RWPE2 (cell line): ENCODE measurements around the gene TTYH2.

Experiments used
- ATAC-seq: fragments of 200-7000 bp; cut with Tn5 transposase; 3 replicates; pipeline ENCODE4 v1.9.1; 2021; ENCODE audit warnings: low read depth
- DNase-seq: peaks from one replicate; pipeline ENCODE4 v3.0.0-alpha.2; 2020; ENCODE audit warnings: low spot score
- H3K27ac ChIP-seq: fragments of 450-650 bp; 2 replicates; pipeline ENCODE4 v1.5.1; 2017; ENCODE audit warnings: mild to moderate bottlenecking; ENCODE audit not compliant: poor library complexity, severe bottlenecking
- H3K27me3 ChIP-seq: fragments of 250-450 bp; sonication (Bioruptor Pico); 2 replicates; pipeline ENCODE4 v1.5.1; 2021; ENCODE audit warnings: mild to moderate bottlenecking, moderate library complexity; ENCODE audit not compliant: insufficient read depth, poor library complexity, severe bottlenecking
- H3K36me3 ChIP-seq: fragments of 250-450 bp; sonication (Bioruptor Pico); 2 replicates; pipeline ENCODE4 v1.5.1; 2020; ENCODE audit warnings: low read depth, mild to moderate bottlenecking, moderate library complexity
- H3K4me1 ChIP-seq: fragments of 250-450 bp; sonication (Bioruptor Pico); 2 replicates; pipeline ENCODE4 v1.5.1; 2021; ENCODE audit warnings: mild to moderate bottlenecking, moderate library complexity; ENCODE audit not compliant: insufficient read depth, poor library complexity, severe bottlenecking
- H3K4me3 ChIP-seq: fragments of 250-450 bp; sonication (Bioruptor Pico); 2 replicates; pipeline ENCODE4 v1.5.1; 2021; ENCODE audit warnings: mild to moderate bottlenecking, moderate library complexity; ENCODE audit not compliant: severe bottlenecking
- H3K9me3 ChIP-seq: fragments of 250-450 bp; sonication (Bioruptor Pico); 2 replicates; pipeline ENCODE4 v1.5.1; 2021; ENCODE audit warnings: mild to moderate bottlenecking, moderate library complexity; ENCODE audit not compliant: severe bottlenecking
- TF ChIP-seq, protein P1 (sequence below): fragments of 450-650 bp; IDR thresholded peaks from one replicate; pipeline ENCODE4 v1.5.1; 2017; ENCODE audit warnings: mild to moderate bottlenecking, moderate library complexity; ENCODE audit not compliant: poor library complexity, severe bottlenecking

The TTYH2 gene

DNA sequence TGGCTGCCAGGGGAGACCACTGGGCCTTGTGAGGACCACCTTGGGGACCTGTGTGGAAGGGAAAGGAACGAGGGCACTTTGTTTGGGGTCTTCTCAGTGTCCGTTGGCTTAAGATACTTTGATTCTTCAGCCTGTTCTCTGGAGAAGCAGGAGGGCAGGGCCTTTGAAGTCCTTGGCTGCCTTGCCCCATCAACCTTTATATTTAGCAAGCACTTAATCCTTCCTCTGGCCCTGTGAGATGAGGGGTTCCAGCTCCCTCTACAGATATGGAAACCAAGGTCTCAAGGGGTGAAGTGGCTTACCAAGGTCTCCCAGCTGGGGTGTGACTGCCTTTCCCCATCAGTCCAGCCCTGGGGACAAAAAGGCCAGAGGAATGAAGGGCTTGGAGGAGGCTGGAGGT lies 28.5 kb downstream of the TTYH2 start:
- no peak overlapping the region for H3K27ac ChIP-seq
- no peaks in the 10 kb centered on the region for H3K27me3 ChIP-seq
- ATAC-seq: no peak
- no peak overlapping the region for H3K4me3 ChIP-seq
- H3K9me3 ChIP-seq: no peaks in the 10 kb centered on the region
- H3K36me3 ChIP-seq: no peaks in the 10 kb centered on the region
- no peak for DNase-seq
- TF ChIP-seq, protein P1, sequence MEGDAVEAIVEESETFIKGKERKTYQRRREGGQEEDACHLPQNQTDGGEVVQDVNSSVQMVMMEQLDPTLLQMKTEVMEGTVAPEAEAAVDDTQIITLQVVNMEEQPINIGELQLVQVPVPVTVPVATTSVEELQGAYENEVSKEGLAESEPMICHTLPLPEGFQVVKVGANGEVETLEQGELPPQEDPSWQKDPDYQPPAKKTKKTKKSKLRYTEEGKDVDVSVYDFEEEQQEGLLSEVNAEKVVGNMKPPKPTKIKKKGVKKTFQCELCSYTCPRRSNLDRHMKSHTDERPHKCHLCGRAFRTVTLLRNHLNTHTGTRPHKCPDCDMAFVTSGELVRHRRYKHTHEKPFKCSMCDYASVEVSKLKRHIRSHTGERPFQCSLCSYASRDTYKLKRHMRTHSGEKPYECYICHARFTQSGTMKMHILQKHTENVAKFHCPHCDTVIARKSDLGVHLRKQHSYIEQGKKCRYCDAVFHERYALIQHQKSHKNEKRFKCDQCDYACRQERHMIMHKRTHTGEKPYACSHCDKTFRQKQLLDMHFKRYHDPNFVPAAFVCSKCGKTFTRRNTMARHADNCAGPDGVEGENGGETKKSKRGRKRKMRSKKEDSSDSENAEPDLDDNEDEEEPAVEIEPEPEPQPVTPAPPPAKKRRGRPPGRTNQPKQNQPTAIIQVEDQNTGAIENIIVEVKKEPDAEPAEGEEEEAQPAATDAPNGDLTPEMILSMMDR: no peak
- H3K4me1 ChIP-seq: no peaks in the 10 kb centered on the region

DNA sequence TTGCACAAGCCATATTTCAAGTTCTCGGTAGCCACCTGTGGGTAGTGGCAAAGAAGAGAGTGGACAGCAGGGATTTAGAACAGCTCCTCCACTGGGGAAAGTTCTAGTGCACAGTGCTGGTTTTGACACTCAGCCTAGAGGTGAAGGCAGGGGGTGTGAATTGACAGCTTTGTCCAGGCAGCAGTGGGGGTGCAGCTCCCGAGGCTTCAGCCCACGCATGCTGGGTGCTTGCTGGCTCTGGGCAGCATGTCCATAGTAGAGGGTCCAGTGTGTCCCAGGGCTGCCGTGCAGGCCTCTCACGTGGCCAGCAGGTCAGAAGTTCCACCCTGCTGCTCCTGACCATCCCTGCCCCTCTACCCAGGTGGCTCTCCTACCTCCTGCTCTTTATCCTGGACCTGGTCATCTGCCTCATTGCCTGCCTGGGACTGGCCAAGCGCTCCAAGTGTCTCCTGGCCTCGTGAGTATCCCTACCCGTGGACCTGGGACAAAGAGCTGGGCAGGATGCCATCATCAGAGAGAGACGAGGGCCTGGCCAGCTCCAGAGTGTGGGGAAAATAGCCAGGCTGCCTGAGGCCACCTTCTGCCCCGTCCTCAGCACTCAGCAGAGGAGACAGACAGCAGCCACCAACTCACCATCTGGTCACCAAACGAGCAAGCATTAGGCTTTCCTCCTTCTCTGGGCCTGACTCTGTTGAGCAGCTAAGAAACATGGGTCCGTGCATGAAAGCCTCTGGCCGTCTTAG lies 29.8 kb downstream of the TTYH2 start:
- Histone ChIP-seq H3K36me3 (no peaks in the 10 kb centered on the region), H3K27ac (no peak overlapping the region), H3K4me3 (no peak overlapping the region), H3K4me1 (no peaks in the 10 kb centered on the region), H3K27me3 (no peaks in the 10 kb centered on the region), H3K9me3 (no peaks in the 10 kb centered on the region)
- ATAC-seq (no peak), DNase-seq (peak; percentile 34)
- TF ChIP-seq, protein P1: no peak

- Histone ChIP-seq H3K27me3 (no peaks in the 10 kb centered on the region), H3K4me1 (no peaks in the 10 kb centered on the region), H3K36me3 (no peaks in the 10 kb centered on the region), H3K27ac (no peak overlapping the region), H3K9me3 (no peaks in the 10 kb centered on the region), H3K4me3 (no peak overlapping the region)
- ATAC-seq: no peak
- TF ChIP-seq, protein P1: no peak
- DNase-seq: peak; percentile 58
Observed at GRCh38 chr17:74244128-74244527, 30.8 kb downstream of the TTYH2 start.

DNA sequence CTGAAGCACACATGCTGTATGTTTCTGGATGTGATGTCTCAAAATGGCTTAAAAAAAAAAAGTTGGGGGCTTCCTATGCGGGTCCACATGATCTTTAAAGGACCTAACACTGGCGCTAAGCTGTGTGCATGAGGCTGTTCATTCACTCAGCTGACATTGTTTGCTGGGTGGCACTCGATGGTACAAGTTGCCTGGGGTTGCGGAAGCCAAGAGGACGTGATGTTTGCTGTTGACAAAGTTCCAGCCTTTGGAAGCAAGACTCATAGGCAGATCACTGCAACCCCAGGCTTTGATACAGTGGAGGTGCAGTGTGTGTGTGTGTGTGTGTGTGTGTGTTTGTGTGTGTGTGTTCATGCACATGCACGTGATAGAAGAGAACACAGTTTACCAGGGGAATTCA lies 31.2 kb downstream of the TTYH2 start:
- H3K4me1 ChIP-seq: no peaks in the 10 kb centered on the region
- H3K27ac ChIP-seq: no peak overlapping the region
- no peaks in the 10 kb centered on the region for H3K9me3 ChIP-seq
- H3K36me3 ChIP-seq: no peaks in the 10 kb centered on the region
- ATAC-seq (no peak), DNase-seq (no peak)
- TF ChIP-seq, protein P1: no peak
- no peaks in the 10 kb centered on the region for H3K27me3 ChIP-seq
- no peak overlapping the region for H3K4me3 ChIP-seq

- DNase-seq (peak; percentile 43), ATAC-seq (no peak)
- no peaks in the 10 kb centered on the region for H3K4me1 ChIP-seq
- H3K4me3 ChIP-seq: no peak overlapping the region
- H3K9me3 ChIP-seq: no peaks in the 10 kb centered on the region
- H3K36me3 ChIP-seq: no peaks in the 10 kb centered on the region
- no peaks in the 10 kb centered on the region for H3K27me3 ChIP-seq
- no peak overlapping the region for H3K27ac ChIP-seq
- TF ChIP-seq, protein P1: no peak
Observed at GRCh38 chr17:74245145-74245831, 31.9 kb downstream of the TTYH2 start.
